Mesothelial cell of epicardium (in vitro differentiated cells): ENCODE results near the gene RCAN1. TPM values are rescaled to one million over a fixed set of nuclear protein-coding genes. Genes with fewer than 3 reads are reported as not detected.

Source experiments
- DNase-seq, 2 experiments: peaks; one replicate each; pipeline ENCODE4 v3.0.0; 2021; ENCODE audit warnings: low spot score in 2 of 2; ENCODE audit not compliant: unreplicated experiment in 2 of 2
- H3K27ac Mint-ChIP-seq: 2 replicates; pipeline ENCODE4 v1.8.0; 2021; ENCODE audit warnings: mixed read lengths
- H3K27me3 Mint-ChIP-seq: 2 replicates; pipeline ENCODE4 v1.8.0; 2021; ENCODE audit warnings: low read depth, mixed read lengths
- H3K36me3 Mint-ChIP-seq: 2 replicates; pipeline ENCODE4 v1.8.0; 2021; ENCODE audit warnings: mixed read lengths
- H3K4me1 Mint-ChIP-seq: 2 replicates; pipeline ENCODE4 v1.8.0; 2021; ENCODE audit warnings: mixed read lengths
- H3K4me3 Mint-ChIP-seq: 2 replicates; pipeline ENCODE4 v1.8.0; 2021; ENCODE audit warnings: mild to moderate bottlenecking, moderate library complexity, mixed read lengths
- H3K9me3 Mint-ChIP-seq: 2 replicates; pipeline ENCODE4 v1.8.0; 2021; ENCODE audit warnings: mixed read lengths
- total RNA-seq: library from RNA; stranded (reverse); gene quantifications from 3 replicates; pipeline ENCODE4 v1.2.1, GENCODE V29; 2021
- TF ChIP-seq, protein P1 (sequence below): fragments of 200-600 bp; sonication (generic); IDR thresholded peaks from one replicate; pipeline ENCODE4 v1.5.0; 2021; ENCODE audit warnings: antibody characterized with exemption; ENCODE audit not compliant: unreplicated experiment

RCAN1 gene
- total RNA-seq, 1 donor from 2014 or later: 14.8 TPM

DNA sequence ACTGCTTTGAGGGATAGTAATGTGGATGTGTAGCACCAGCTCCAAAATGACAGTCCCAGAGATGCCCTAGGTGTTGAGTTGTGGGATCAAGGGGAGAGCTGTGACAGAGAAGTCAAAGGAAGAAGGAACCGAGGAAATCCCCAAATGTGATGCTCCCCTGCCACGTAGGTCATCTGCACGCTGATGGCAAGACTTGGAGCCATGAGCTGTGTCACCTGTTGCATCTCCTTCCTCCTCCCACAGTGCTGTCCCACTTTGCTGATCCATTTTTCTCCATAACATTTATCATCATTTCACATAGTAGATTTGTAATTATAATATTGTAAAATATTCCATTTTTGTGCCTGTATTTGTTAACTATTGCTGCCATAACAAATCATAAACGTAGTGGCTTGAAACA is 17.6 kb upstream of the RCAN1 start:
- H3K9me3 Mint-ChIP-seq: no peaks in the 10 kb centered on the region
- no peaks in the 10 kb centered on the region for H3K4me1 Mint-ChIP-seq
- DNase-seq: no peak
- H3K27ac Mint-ChIP-seq: no peak overlapping the region
- no peak overlapping the region for H3K4me3 Mint-ChIP-seq
- peaks cover 44% of the 10 kb centered on the region for H3K27me3 Mint-ChIP-seq
- TF ChIP-seq, protein P1, sequence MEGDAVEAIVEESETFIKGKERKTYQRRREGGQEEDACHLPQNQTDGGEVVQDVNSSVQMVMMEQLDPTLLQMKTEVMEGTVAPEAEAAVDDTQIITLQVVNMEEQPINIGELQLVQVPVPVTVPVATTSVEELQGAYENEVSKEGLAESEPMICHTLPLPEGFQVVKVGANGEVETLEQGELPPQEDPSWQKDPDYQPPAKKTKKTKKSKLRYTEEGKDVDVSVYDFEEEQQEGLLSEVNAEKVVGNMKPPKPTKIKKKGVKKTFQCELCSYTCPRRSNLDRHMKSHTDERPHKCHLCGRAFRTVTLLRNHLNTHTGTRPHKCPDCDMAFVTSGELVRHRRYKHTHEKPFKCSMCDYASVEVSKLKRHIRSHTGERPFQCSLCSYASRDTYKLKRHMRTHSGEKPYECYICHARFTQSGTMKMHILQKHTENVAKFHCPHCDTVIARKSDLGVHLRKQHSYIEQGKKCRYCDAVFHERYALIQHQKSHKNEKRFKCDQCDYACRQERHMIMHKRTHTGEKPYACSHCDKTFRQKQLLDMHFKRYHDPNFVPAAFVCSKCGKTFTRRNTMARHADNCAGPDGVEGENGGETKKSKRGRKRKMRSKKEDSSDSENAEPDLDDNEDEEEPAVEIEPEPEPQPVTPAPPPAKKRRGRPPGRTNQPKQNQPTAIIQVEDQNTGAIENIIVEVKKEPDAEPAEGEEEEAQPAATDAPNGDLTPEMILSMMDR: no peak
- H3K36me3 Mint-ChIP-seq: no peaks in the 10 kb centered on the region

DNA sequence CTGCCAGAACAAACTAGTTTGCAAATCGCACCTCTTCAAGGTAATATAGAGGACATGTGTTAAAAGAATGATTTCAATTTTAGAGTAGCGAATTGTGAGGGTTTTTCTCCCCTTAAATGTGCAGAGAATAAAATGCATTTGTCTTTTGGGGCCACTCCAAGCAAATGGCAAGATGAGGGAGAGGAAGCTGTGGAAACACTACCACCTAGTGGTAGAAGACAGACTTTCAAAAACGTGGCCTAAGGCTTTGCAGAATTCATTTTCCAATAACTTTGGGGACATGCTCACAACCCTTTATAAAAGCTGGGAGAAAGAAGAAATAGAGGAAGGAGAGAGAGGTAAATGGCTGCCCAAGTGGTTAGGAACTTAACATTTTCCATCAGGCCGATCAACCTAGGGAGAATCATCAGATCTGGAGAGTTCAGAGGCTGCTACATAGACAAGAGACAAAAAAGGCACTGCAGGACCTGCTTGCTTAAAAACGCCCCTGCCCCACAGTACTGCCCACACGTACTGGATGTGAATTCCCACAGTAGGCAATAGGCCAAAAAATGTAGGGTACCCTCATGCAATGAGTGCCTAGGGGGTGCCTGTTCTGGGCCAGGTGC is 15.7 kb upstream of the RCAN1 start:
- Mint-ChIP-seq H3K9me3 (no peaks in the 10 kb centered on the region), H3K27me3 (peaks cover 49% of the 10 kb centered on the region), H3K4me1 (no peaks in the 10 kb centered on the region), H3K36me3 (no peaks in the 10 kb centered on the region), H3K4me3 (no peak overlapping the region), H3K27ac (no peak overlapping the region)
- TF ChIP-seq, protein P1: peak; percentile 76
- DNase-seq: no peak

DNA sequence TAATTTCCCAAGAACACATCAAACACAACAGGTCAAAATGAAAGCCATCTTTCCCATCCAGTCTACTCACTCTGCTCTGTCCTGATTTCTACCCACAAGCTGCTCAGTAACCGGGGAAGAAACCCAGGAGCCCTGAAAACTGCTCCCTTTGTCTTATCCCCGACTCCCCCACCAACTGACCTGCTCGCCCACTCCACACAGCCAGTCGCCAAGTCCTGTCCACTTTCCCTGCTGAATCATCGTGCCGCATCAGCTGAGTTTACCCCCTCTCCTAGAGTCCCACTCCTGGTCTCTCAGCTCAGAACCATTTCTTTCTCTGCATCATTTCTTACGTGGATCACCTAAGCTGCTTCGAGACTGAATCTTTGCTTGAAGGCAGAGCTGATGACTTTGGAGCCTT is 11.2 kb upstream of the RCAN1 start:
- no peak for DNase-seq
- Mint-ChIP-seq H3K4me3 (no peak overlapping the region), H3K9me3 (no peaks in the 10 kb centered on the region), H3K4me1 (no peaks in the 10 kb centered on the region), H3K36me3 (no peaks in the 10 kb centered on the region), H3K27ac (no peak overlapping the region), H3K27me3 (peaks cover 45% of the 10 kb centered on the region)
- TF ChIP-seq, protein P1: no peak

DNA sequence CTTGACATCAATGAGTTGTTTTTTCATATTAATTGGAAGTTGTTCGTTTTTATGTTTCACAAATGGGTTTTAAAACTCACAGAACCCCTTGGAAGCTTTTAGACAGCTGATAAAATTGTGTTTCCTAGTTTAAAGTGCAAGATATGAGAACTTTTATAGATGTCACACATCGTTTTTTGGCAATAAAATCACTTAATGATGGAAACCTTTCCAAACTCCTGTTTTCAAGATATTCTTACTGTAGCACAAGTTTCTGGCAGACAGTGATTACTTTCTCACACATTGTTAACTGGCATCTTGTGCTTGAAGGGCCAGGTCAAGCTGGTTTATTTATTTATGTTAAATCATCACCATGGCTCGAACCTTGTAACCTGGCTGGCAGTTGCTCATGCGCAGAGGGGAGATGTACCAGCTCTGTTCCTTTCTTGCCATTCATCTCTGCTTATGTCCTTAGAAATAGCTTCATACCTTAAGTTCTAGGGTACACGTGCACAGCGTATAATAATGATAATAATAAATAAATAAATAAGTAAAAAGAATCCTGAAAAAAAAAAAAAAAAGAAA is 10.2 kb upstream of the RCAN1 start:
- no peak overlapping the region for H3K27ac Mint-ChIP-seq
- H3K36me3 Mint-ChIP-seq: no peaks in the 10 kb centered on the region
- no peak overlapping the region for H3K4me3 Mint-ChIP-seq
- no peaks in the 10 kb centered on the region for H3K4me1 Mint-ChIP-seq
- no peak for DNase-seq
- H3K9me3 Mint-ChIP-seq: no peaks in the 10 kb centered on the region
- TF ChIP-seq, protein P1: no peak
- H3K27me3 Mint-ChIP-seq: peaks cover 55% of the 10 kb centered on the region

DNA sequence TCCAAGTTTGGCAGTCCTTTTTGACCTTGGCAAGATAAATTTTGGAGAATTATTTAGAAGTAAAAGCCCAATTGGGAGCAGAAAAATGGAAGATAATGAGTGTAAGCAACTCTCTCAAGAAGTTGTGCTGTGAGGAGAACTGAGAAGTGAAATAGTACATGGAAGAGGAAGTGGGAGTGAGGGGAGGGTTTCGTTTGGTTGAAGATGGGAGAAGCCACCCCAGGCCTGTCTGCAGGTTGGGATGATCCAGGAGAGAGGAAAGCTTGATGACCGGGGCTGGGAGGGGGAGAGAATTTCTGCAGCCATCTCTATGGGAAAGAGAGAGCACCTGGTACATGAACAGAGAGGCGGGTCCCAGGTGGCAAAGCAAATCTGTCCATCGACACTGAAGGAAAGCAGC is 8.6 kb upstream of the RCAN1 start:
- no peak for DNase-seq
- TF ChIP-seq, protein P1: no peak
- H3K27me3 Mint-ChIP-seq: peaks cover 64% of the 10 kb centered on the region
- H3K4me3 Mint-ChIP-seq: no peak overlapping the region
- H3K36me3 Mint-ChIP-seq: no peaks in the 10 kb centered on the region
- no peak overlapping the region for H3K27ac Mint-ChIP-seq
- no peaks in the 10 kb centered on the region for H3K9me3 Mint-ChIP-seq
- H3K4me1 Mint-ChIP-seq: no peaks in the 10 kb centered on the region
